Measurements from ENCODE around the gene KSR1. TPM values are rescaled to one million over a fixed set of nuclear protein-coding genes. Genes with fewer than 3 reads are reported as not detected.

KSR1 gene
- total and polyA plus RNA-seq, 9 of the 15 experiments (the other 6 are each of a cell fraction or from before 2014, with no cell fraction given), result 1.4 to 51.7 (median 18.4) TPM

DNA sequence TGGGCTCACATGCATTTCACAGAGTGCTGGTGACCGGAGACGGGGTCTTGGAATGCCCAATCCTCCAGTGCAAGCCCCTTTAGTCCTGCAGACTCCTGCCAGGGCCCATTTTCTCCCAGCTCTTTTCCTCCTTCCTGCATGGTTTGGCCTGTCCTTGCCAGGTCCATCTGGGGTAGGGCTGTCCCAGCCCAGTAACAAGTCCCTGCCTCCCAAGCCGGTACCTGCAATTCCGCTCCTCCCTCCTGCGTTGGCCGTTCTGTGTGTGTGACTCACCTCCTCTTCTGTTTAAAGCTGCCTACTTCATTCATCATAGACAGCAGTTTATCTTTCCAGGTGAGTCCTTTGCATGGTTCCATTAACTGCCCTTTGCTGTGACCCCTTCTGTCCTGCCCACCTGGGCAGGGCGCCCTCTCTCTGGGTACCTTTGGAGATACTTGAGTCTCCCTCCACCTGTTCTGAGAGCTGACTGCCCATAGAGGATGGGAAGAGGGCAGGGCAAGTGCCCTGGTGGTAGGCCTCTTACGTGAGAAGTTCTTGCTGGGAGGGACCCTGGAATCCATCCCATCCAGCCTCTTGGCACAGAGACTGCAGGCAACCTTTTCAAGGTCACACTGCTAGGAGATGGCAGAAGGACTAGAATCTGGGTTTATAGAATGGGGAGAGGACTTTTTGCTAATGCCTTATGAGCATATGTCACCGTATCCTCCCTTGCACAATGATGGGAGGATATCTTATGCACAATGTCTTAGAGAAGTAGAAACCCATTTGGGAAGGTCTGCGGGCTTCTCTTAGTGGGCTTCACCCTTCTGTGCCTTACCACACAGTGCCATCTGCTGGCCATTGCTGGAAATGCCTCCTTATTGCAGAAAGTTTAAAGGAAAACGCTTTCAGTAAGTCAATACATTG lies 145.1 kb downstream of the KSR1 start (continued):
- TF ChIP-seq, protein P1, sequence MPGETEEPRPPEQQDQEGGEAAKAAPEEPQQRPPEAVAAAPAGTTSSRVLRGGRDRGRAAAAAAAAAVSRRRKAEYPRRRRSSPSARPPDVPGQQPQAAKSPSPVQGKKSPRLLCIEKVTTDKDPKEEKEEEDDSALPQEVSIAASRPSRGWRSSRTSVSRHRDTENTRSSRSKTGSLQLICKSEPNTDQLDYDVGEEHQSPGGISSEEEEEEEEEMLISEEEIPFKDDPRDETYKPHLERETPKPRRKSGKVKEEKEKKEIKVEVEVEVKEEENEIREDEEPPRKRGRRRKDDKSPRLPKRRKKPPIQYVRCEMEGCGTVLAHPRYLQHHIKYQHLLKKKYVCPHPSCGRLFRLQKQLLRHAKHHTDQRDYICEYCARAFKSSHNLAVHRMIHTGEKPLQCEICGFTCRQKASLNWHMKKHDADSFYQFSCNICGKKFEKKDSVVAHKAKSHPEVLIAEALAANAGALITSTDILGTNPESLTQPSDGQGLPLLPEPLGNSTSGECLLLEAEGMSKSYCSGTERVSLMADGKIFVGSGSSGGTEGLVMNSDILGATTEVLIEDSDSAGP (CRISPR knock-in tag; IDR thresholded peaks at IDR 0.05), result no peak
- TF ChIP-seq MECOM (CRISPR knock-in tag; IDR thresholded peaks at IDR 0.05) (no peak), RUNX1 (IDR thresholded peaks at IDR 0.05; ENCODE audit: low read depth) (no peak), ZNF197 (CRISPR knock-in tag; IDR thresholded peaks at IDR 0.05; ENCODE audit: low read depth) (no peak), JUND (IDR thresholded peaks at IDR 0.05; ENCODE audit: borderline replicate concordance, low read depth, low read length) (peak; percentile 36; the same call in 1 of the 2 replicates), JUND (tag; IDR thresholded peaks at IDR 0.05; ENCODE audit: borderline replicate concordance, low read depth, low read length) (peak; percentile 26; the same call in 1 of the 3 replicates), TCF7 (IDR thresholded peaks at IDR 0.05; ENCODE audit: borderline replicate concordance) (no peak), NFE2 (IDR thresholded peaks at IDR 0.05; ENCODE audit: low read depth) (no peak), POLR3G (IDR thresholded peaks at IDR 0.05; ENCODE audit: extremely low read depth, insufficient read length, insufficient replicate concordance) (no peak), SMARCE1 (IDR thresholded peaks at IDR 0.05) (peak; percentile 62), NCOR1 (IDR thresholded peaks at IDR 0.05) (no peak), ZNF76 (CRISPR knock-in tag; IDR thresholded peaks at IDR 0.05; ENCODE audit: borderline replicate concordance) (no peak)
- TF ChIP-seq, protein P2, sequence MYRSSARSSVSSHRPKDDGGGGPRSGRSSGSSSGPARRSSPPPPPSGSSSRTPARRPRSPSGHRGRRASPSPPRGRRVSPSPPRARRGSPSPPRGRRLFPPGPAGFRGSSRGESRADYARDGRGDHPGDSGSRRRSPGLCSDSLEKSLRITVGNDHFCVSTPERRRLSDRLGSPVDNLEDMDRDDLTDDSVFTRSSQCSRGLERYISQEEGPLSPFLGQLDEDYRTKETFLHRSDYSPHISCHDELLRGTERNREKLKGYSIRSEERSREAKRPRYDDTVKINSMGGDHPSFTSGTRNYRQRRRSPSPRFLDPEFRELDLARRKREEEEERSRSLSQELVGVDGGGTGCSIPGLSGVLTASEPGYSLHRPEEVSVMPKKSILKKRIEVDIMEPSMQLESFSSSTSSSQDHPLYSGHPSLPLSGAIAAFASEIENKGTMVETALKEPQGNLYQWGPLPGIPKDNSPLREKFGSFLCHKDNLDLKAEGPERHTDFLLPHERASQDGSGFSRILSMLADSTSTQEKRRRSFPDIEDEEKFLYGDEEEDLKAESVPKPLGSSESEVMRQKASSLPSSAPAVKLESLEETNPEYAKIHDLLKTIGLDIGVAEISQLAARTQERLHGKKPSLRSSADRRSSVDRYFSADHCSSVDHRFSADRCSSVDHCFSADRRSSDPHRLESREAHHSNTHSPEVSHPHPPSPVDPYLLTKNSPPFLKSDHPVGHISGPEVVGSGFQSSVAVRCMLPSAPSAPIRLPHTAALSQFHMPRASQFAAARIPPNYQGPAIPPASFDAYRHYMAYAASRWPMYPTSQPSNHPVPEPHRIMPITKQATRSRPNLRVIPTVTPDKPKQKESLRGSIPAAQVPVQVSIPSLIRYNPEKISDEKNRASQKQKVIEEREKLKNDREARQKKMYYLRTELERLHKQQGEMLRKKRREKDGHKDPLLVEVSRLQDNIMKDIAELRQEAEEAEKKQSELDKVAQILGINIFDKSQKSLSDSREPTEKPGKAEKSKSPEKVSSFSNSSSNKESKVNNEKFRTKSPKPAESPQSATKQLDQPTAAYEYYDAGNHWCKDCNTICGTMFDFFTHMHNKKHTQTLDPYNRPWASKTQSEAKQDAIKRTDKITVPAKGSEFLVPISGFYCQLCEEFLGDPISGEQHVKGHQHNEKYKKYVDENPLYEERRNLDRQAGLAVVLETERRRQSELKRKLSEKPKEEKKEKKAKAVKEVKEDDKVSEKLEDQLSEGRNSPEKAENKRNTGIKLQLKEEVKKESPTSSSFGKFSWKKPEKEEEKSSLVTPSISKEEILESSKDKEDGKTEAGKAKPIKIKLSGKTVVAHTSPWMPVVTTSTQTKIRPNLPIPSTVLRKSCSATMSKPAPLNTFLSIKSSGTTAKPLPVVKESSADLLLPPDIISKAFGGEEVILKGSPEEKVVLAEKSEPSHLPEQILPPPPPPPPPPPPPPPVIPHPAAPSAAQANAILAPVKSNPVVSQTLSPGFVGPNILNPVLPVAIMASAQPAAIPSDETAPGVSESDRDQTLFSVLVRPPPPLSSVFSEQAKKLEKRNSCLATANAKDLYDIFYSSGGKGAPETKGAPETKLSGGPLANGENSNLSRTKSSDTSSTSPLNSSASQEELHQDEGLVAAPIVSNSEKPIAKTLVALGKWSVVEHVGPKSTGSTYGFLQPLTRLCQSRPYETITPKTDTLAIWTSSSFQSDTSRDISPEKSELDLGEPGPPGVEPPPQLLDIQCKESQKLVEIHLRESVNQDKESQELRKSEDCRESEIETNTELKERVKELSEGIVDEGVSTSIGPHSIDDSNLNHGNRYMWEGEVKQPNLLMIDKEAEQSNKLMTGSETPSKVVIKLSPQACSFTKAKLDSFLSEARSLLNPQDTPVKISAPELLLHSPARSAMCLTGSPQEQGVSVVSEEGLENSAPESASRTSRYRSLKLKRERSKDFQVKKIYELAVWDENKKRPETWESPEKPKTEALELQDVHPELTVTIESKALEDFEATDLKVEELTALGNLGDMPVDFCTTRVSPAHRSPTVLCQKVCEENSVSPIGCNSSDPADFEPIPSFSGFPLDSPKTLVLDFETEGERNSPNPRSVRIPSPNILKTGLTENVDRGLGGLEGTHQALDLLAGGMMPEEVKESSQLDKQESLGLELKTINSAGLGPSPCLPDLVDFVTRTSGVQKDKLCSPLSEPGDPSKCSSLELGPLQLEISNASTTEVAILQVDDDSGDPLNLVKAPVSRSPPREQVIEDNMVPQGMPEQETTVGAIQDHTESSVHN (IDR thresholded peaks at IDR 0.05; ENCODE audit: borderline replicate concordance in 1 of 2, low read depth in 1 of 2), result no peak
